CD4-positive, alpha-beta memory T cell (primary cell): Measurements from ENCODE around the gene SEMA3F. TPM values are rescaled to one million over a fixed set of nuclear protein-coding genes. Genes with fewer than 3 reads are reported as not detected.

Experiments used
- CTCF ChIA-PET: fragments of 350-600 bp; sonication (Branson Sonifier 250); formaldehyde crosslinking; loops from one replicate; lab custom pipeline; 2021; ENCODE audit warnings: inconsistent platforms; ENCODE audit not compliant: partially characterized antibody; lab: Charles Lee
- POLR2A ChIA-PET: fragments of 350-600 bp; sonication (Branson Sonifier 250); formaldehyde crosslinking; loops from one replicate; lab custom pipeline; 2021; ENCODE audit not compliant: partially characterized antibody; lab: Charles Lee
- DNase-seq, 5 donors: peaks; one replicate each; pipeline versions ENCODE4 v3.0.0 to v3.0.0-alpha.2; 2020 to 2022; ENCODE audit warnings: mixed read lengths in 1 of 5
- H3K27ac ChIP-seq: one replicate; pipeline ENCODE4 v1.7.0; 2013; ENCODE audit warnings: low read depth, low read length
- H3K27me3 ChIP-seq: 2 replicates; pipeline ENCODE4 v1.7.0; 2013; ENCODE audit warnings: mild to moderate bottlenecking, low read length, moderate library complexity; ENCODE audit not compliant: insufficient read depth
- H3K36me3 ChIP-seq: 2 replicates; pipeline ENCODE4 v1.7.0; 2013; ENCODE audit warnings: mild to moderate bottlenecking, low read length, moderate library complexity; ENCODE audit not compliant: insufficient read depth
- H3K4me1 ChIP-seq: 2 replicates; pipeline ENCODE4 v1.7.0; 2013; ENCODE audit warnings: mild to moderate bottlenecking, low read length, moderate library complexity; ENCODE audit not compliant: insufficient read depth
- H3K4me3 ChIP-seq, 2 donors: one replicate each; pipeline ENCODE4 v1.7.0; 2013; ENCODE audit warnings: low read length in 2 of 2, mild to moderate bottlenecking in 1 of 2
- H3K9me3 ChIP-seq, 2 donors: one replicate each; pipeline ENCODE4 v1.7.0; 2013; ENCODE audit warnings: low read length in 2 of 2, control low read depth in 1 of 2; ENCODE audit not compliant: control insufficient read depth in 1 of 2
- H3K27ac Mint-ChIP-seq, 7 donors: one replicate each; pipeline ENCODE4 v1.8.0; 2020 to 2021; ENCODE audit warnings: mixed read lengths in 7 of 7, mild to moderate bottlenecking in 6 of 7, inconsistent platforms in 3 of 7, moderate library complexity in 3 of 7
- H3K27me3 Mint-ChIP-seq, 2 donors: one replicate each; pipeline ENCODE4 v1.8.0; 2020 to 2021; ENCODE audit warnings: mixed read lengths in 2 of 2
- H3K36me3 Mint-ChIP-seq, 2 donors: one replicate each; pipeline ENCODE4 v1.8.0; 2020 to 2021; ENCODE audit warnings: mixed read lengths in 2 of 2, inconsistent platforms in 1 of 2, mild to moderate bottlenecking in 1 of 2
- H3K4me1 Mint-ChIP-seq, 4 donors: one replicate each; pipeline ENCODE4 v1.8.0; 2020 to 2021; ENCODE audit warnings: mixed read lengths in 4 of 4, mild to moderate bottlenecking in 1 of 4
- H3K4me3 Mint-ChIP-seq, 8 donors: one replicate each; pipeline ENCODE4 v1.8.0; 2020 to 2021; ENCODE audit warnings: mixed read lengths in 8 of 8, mild to moderate bottlenecking in 7 of 8, moderate library complexity in 6 of 8, inconsistent platforms in 3 of 8
- H3K9me3 Mint-ChIP-seq, 8 donors: one replicate each; pipeline ENCODE4 v1.8.0; 2020 to 2021; ENCODE audit warnings: mixed read lengths in 8 of 8, mild to moderate bottlenecking in 5 of 8, inconsistent platforms in 3 of 8, moderate library complexity in 1 of 8
- intact Hi-C: fragments of 100-400 bp; cut with micrococcal nuclease; formaldehyde crosslinking; loops from one replicate; pipeline ENCODE4 v1.15.1; 2023
- polyA plus RNA-seq, 2 donors: library from polyadenylated mRNA; unstranded; fragments of 300-500 nt; fragmentation: Illumina TruSeq; gene quantifications; one replicate each; pipeline ENCODE4 v1.2.3, GENCODE V29; 2021
- total RNA-seq, 2 experiments: library from RNA; stranded (reverse); gene quantifications; one replicate each; pipeline ENCODE4 v1.2.3, GENCODE V29; 2021

SEMA3F gene
- total and polyA plus RNA-seq, 4 experiments from 2014 or later, result not detected

GRCh38 chr3:50193286-50193685 lies 38.2 kb downstream of the SEMA3F start:
- POLR2A ChIA-PET, result interaction anchor here (0.6 to 3.1 kb wide), 4 partner anchors 33 to 157 kb away, joined by 3 to 47 read pairs (median 8); partner anchors contain the start of genes CYB561D2 and NPRL2

GRCh38 chr3:50193746-50194127 lies 38.6 kb downstream of the SEMA3F start:
- no peak for DNase-seq
- Histone ChIP-seq H3K36me3 (no peaks in the 10 kb centered on the region), H3K27me3 (peaks cover 11% of the 10 kb centered on the region), H3K4me3 (peak overlapping the region in 1 of 2 donors; percentile 22), H3K9me3 (no peaks in the 10 kb centered on the region), H3K27ac (no peak overlapping the region), H3K4me1 (peaks cover 24% of the 10 kb centered on the region)
- Mint-ChIP-seq H3K27ac (peak overlapping the region in 3 of 7 donors; percentile 42 to 88 (median 47)), H3K36me3 (no peaks in the 10 kb centered on the region), H3K9me3 (no peaks in the 10 kb centered on the region), H3K4me3 (peak overlapping the region in 3 of 8 donors; percentile 49 to 69 (median 67)), H3K27me3 (peaks cover 4 to 15% of the 10 kb centered on the region in 2 donors), H3K4me1 (peaks cover 5 to 18% (median 13%) of the 10 kb centered on the region in 4 donors)
- intact Hi-C loops, result loop anchor here (1.0 to 2.0 kb wide), 3 partner anchors 33 to 131 kb away; no protein-coding TSS in a partner anchor
- POLR2A ChIA-PET, result interaction anchor here (0.6 to 3.1 kb wide), 5 partner anchors 12 to 157 kb away, joined by 3 to 47 read pairs (median 6); partner anchors contain the start of genes CYB561D2, NPRL2 and SLC38A3
- CTCF ChIA-PET, result interaction anchor here (0.6 to 8.1 kb wide), 24 partner anchors 10 to 342 kb away, joined by 3 to 218 read pairs (median 8); partner anchors contain the start of genes GNAI2, IFRD2, SEMA3B and SLC38A3

More at GRCh38 chr3:50193286-50193685, 38.2 kb downstream of the SEMA3F start:
- Mint-ChIP-seq H3K4me1 (peaks cover 5 to 18% (median 13%) of the 10 kb centered on the region in 4 donors), H3K27ac (no peak overlapping the region), H3K9me3 (no peaks in the 10 kb centered on the region), H3K27me3 (peaks cover 4 to 15% of the 10 kb centered on the region in 2 donors), H3K4me3 (no peak overlapping the region), H3K36me3 (no peaks in the 10 kb centered on the region)
- Histone ChIP-seq H3K27ac (no peak overlapping the region), H3K9me3 (no peaks in the 10 kb centered on the region), H3K36me3 (no peaks in the 10 kb centered on the region), H3K4me3 (no peak overlapping the region), H3K27me3 (peaks cover 11% of the 10 kb centered on the region), H3K4me1 (peaks cover 24% of the 10 kb centered on the region)
- intact Hi-C loops, result no loop called here
- no peak for DNase-seq
- CTCF ChIA-PET, result interaction anchor here (0.6 to 8.1 kb wide), 14 partner anchors 19 to 1366 kb away, joined by 3 to 218 read pairs (median 18); partner anchors contain the start of genes GNAI2, IFRD2 and SEMA3B

- DNase-seq, result peak; percentile 86 to 95 (median 88)
- H3K4me3 Mint-ChIP-seq, result peak overlapping the region in 7 of 8 donors; percentile 49 to 69 (median 65)
- ChIA-PET POLR2A (interaction anchor here (0.7 to 3.1 kb wide), 9 partner anchors 9 to 73 kb away, joined by 3 to 47 read pairs (median 3); partner anchors contain the start of gene SLC38A3), CTCF (interaction anchor here (0.5 to 8.1 kb wide), 34 partner anchors 10 to 341 kb away, joined by 3 to 218 read pairs (median 6); partner anchors contain the start of genes GNAI2, HYAL3, IFRD2 and LSMEM2)
- no peaks in the 10 kb centered on the region for H3K36me3 ChIP-seq
- no peaks in the 10 kb centered on the region for H3K36me3 Mint-ChIP-seq
- H3K27me3 ChIP-seq, result peaks cover 11% of the 10 kb centered on the region
- peaks cover 24% of the 10 kb centered on the region for H3K4me1 ChIP-seq
- peaks cover 6 to 17% of the 10 kb centered on the region in 2 donors for H3K27me3 Mint-ChIP-seq
- H3K4me3 ChIP-seq, result peak overlapping the region in 1 of 2 donors; percentile 22
- intact Hi-C loops, result loop anchor here (1.0 to 2.0 kb wide), 3 partner anchors 32 to 130 kb away; no protein-coding TSS in a partner anchor
- H3K9me3 ChIP-seq, result no peaks in the 10 kb centered on the region
- H3K27ac ChIP-seq, result no peak overlapping the region
- peak overlapping the region; percentile 47 to 90 (median 84) for H3K27ac Mint-ChIP-seq
- peaks cover 5 to 18% (median 13%) of the 10 kb centered on the region in 4 donors for H3K4me1 Mint-ChIP-seq
- H3K9me3 Mint-ChIP-seq, result no peaks in the 10 kb centered on the region
Observed at GRCh38 chr3:50194128-50194902, 39.2 kb downstream of the SEMA3F start.

GRCh38 chr3:50194903-50195500 lies 39.9 kb downstream of the SEMA3F start:
- CTCF ChIA-PET, result interaction anchor here (0.5 to 8.1 kb wide), 32 partner anchors 9 to 170 kb away, joined by 3 to 218 read pairs (median 6); partner anchors contain the start of genes GNAI2, HYAL3, IFRD2 and LSMEM2

GRCh38 chr3:50195501-50196252 lies 40.6 kb downstream of the SEMA3F start:
- H3K4me1 Mint-ChIP-seq, result peaks cover 5 to 18% (median 13%) of the 10 kb centered on the region in 4 donors
- no peaks in the 10 kb centered on the region for H3K9me3 ChIP-seq
- peaks cover 11% of the 10 kb centered on the region for H3K27me3 ChIP-seq
- peak overlapping the region in 2 of 7 donors; percentile 10 to 79 for H3K27ac Mint-ChIP-seq
- H3K36me3 Mint-ChIP-seq, result no peaks in the 10 kb centered on the region
- H3K4me1 ChIP-seq, result peaks cover 24% of the 10 kb centered on the region
- CTCF ChIA-PET, result interaction anchor here (0.6 to 8.1 kb wide), 22 partner anchors 8 to 123 kb away, joined by 3 to 218 read pairs (median 8); partner anchors contain the start of genes HYAL3, LSMEM2, NAA80 and SEMA3B
- H3K4me3 ChIP-seq, result no peak overlapping the region
- intact Hi-C loops, result loop anchor here (2.0 kb wide), 1 partner anchor 129 kb away; no protein-coding TSS in a partner anchor
- POLR2A ChIA-PET, result interaction anchor here (1.0 to 3.1 kb wide), 5 partner anchors 8 to 65 kb away, joined by 3 to 47 read pairs (median 4); no protein-coding TSS in a partner anchor
- no peak for DNase-seq
- no peaks in the 10 kb centered on the region for H3K36me3 ChIP-seq
- H3K9me3 Mint-ChIP-seq, result no peaks in the 10 kb centered on the region
- peaks cover 6 to 18% of the 10 kb centered on the region in 2 donors for H3K27me3 Mint-ChIP-seq
- H3K27ac ChIP-seq, result no peak overlapping the region
- no peak overlapping the region for H3K4me3 Mint-ChIP-seq

More at GRCh38 chr3:50194903-50195500, 39.9 kb downstream of the SEMA3F start:
- POLR2A ChIA-PET, result interaction anchor here (0.7 to 3.1 kb wide), 9 partner anchors 8 to 73 kb away, joined by 3 to 47 read pairs (median 3); partner anchors contain the start of gene SLC38A3
- Histone ChIP-seq H3K9me3 (no peaks in the 10 kb centered on the region), H3K4me3 (peak overlapping the region in 1 of 2 donors; percentile 22), H3K27ac (no peak overlapping the region), H3K27me3 (peaks cover 11% of the 10 kb centered on the region), H3K36me3 (no peaks in the 10 kb centered on the region), H3K4me1 (peaks cover 24% of the 10 kb centered on the region)
- Mint-ChIP-seq H3K4me3 (peak overlapping the region in 7 of 8 donors; percentile 36 to 69 (median 64)), H3K36me3 (no peaks in the 10 kb centered on the region), H3K4me1 (peaks cover 5 to 18% (median 13%) of the 10 kb centered on the region in 4 donors), H3K27ac (peak overlapping the region in 6 of 7 donors; percentile 62 to 90 (median 84)), H3K9me3 (no peaks in the 10 kb centered on the region), H3K27me3 (peaks cover 6 to 17% of the 10 kb centered on the region in 2 donors)
- no peak for DNase-seq
- intact Hi-C loops, result loop anchor here (1.0 to 2.0 kb wide), 3 partner anchors 31 to 130 kb away; no protein-coding TSS in a partner anchor
